H1 (cell line): ENCODE data around the gene PSD. TPM values are rescaled to one million over a fixed set of nuclear protein-coding genes. Genes with fewer than 3 reads are reported as not detected.

ENCODE experiments used
- ASH2L ChIP-seq: fragments of 200-600, 300-600 bp; sonication (generic); IDR thresholded peaks from one replicate; pipeline ENCODE4 v1.7.1; 2017; ENCODE audit warnings: low read length
- CHD2 ChIP-seq: IDR thresholded peaks from 2 replicates; pipeline ENCODE4 v1.6.1; 2012; ENCODE audit warnings: low read length, improper control_type of control experiment
- CTCF ChIP-seq, 3 experiments: IDR thresholded peaks; 1 replicate in 2 of 3; 2 replicates in 1 of 3; pipeline versions ENCODE4 v1.5.1 to v1.6.1; 2011; ENCODE audit warnings: low read length in 3 of 3, mild to moderate bottlenecking in 3 of 3, inconsistent platforms in 2 of 3, low read depth in 1 of 3, moderate library complexity in 1 of 3; ENCODE audit not compliant: insufficient read depth in 1 of 3; ENCODE audit errors: control extremely low read depth in 1 of 3
- E2F6 ChIP-seq: IDR thresholded peaks from 2 replicates; pipeline ENCODE4 v1.6.1; 2012; ENCODE audit warnings: inconsistent platforms
- EGR1 ChIP-seq: IDR thresholded peaks from 2 replicates; pipeline ENCODE4 v1.6.1; 2011; ENCODE audit warnings: low read depth, low read length, borderline replicate concordance
- EP300 ChIP-seq, 2 experiments: IDR thresholded peaks; 1 replicate in 1 of 2; 2 replicates in 1 of 2; pipeline ENCODE4 v1.6.1; 2011 to 2012; ENCODE audit warnings: low read depth in 2 of 2, low read length in 2 of 2, mild to moderate bottlenecking in 2 of 2, borderline replicate concordance in 1 of 2, inconsistent platforms in 1 of 2, moderate library complexity in 1 of 2
- KDM1A ChIP-seq: fragments of 200-600, 300-600 bp; sonication (generic); IDR thresholded peaks from 2 replicates; pipeline ENCODE4 v1.7.1; 2016; ENCODE audit warnings: mild to moderate bottlenecking, low read length, borderline replicate concordance
- KDM4A ChIP-seq: IDR thresholded peaks from one replicate; pipeline ENCODE4 v1.7.1; 2012; ENCODE audit warnings: low read depth, mild to moderate bottlenecking, moderate library complexity, low read length, inconsistent platforms; ENCODE audit not compliant: severe bottlenecking
- PHF8 ChIP-seq: fragments of 200-600 bp; sonication (generic); conservative IDR thresholded peaks from 2 replicates; pipeline ENCODE4 v1.7.1; 2012; ENCODE audit warnings: low read depth, mild to moderate bottlenecking, inconsistent platforms, low read length, moderate library complexity
- RBBP5 ChIP-seq: IDR thresholded peaks from 2 replicates; pipeline ENCODE4 v1.7.1; 2012; ENCODE audit warnings: low read depth, mild to moderate bottlenecking, inconsistent platforms, low read length, moderate library complexity, borderline replicate concordance
- RFX5 ChIP-seq: IDR thresholded peaks from 2 replicates; pipeline ENCODE4 v1.6.1; 2011; ENCODE audit warnings: low read depth, low read length, improper control_type of control experiment, borderline replicate concordance
- RNF2 ChIP-seq: fragments of 200-900, 300-1000 bp; sonication (generic); IDR thresholded peaks from 2 replicates; pipeline ENCODE4 v1.7.1; 2016; ENCODE audit warnings: borderline replicate concordance, low read depth, mild to moderate bottlenecking, antibody characterized with exemption, low read length; ENCODE audit not compliant: poor library complexity, severe bottlenecking; ENCODE audit errors: missing control alignments
- RXRA ChIP-seq: IDR thresholded peaks from 2 replicates; pipeline ENCODE4 v1.6.1; 2011; ENCODE audit warnings: low read depth, mild to moderate bottlenecking, low read length, moderate library complexity; ENCODE audit not compliant: insufficient read depth
- SIN3A ChIP-seq, 2 experiments: IDR thresholded peaks in 1 of 2; conservative IDR thresholded peaks in 1 of 2; 2 replicates each; pipeline ENCODE4 v1.6.1; 2011 to 2012; ENCODE audit warnings: low read length in 2 of 2, improper control_type of control experiment in 1 of 2, low read depth in 1 of 2, mild to moderate bottlenecking in 1 of 2
- SP1 ChIP-seq: IDR thresholded peaks from 2 replicates; pipeline ENCODE4 v1.6.1; 2011; ENCODE audit warnings: low read depth, low read length
- SUZ12 ChIP-seq: fragments of 200-600 bp; sonication (generic); IDR thresholded peaks from 2 replicates; pipeline ENCODE4 v1.6.1; 2012; ENCODE audit warnings: mild to moderate bottlenecking, inconsistent platforms, low read length, moderate library complexity, mixed read lengths
- USF2 ChIP-seq: IDR thresholded peaks from 2 replicates; pipeline ENCODE4 v1.6.1; 2011; ENCODE audit warnings: low read length, improper control_type of control experiment
- YY1 ChIP-seq: IDR thresholded peaks from 2 replicates; pipeline ENCODE4 v1.6.1; 2011; ENCODE audit warnings: low read depth, mild to moderate bottlenecking, low read length
- polyA plus RNA-seq, 7 experiments: library from polyadenylated mRNA; depleted of rRNA in 3 of 7; stranded (reverse) in 5 of 7; unstranded in 2 of 7; fragments of >200 nt in 5 of 7; fragments of 200-250 nt in 2 of 7; gene quantifications; 1 replicate in 5 of 7; 2 replicates in 1 of 7; 4 replicates in 1 of 7; pipeline versions ENCODE4 v1.2.1 to v1.2.3, GENCODE V29; 2011 to 2013; ENCODE audit warnings: missing spikeins in 2 of 7, mixed read lengths in 2 of 7
- total RNA-seq: library from RNA; stranded (reverse); fragmentation: NEBNext Ultra II Directional; extraction: Animal tissue kit (Norgen Biotek cat#: 25700); gene quantifications from 2 replicates; pipeline ENCODE4 v1.2.1, GENCODE V29; 2021

Gene PSD
- total and polyA plus RNA-seq, 2 of the 8 experiments (the other 6 are each of a cell fraction or from before 2014, with no cell fraction given), result 5.4 to 6.0 TPM

- TF ChIP-seq CTCF (IDR thresholded peaks at IDR 0.05; ENCODE audit: control extremely low read depth in 1 of 3, insufficient read depth in 1 of 3, low read depth in 1 of 3, low read length in 3 of 3) (peak in 1 of 3 experiments; percentile 96; a peak in 2 of 4 replicates), YY1 (peak; percentile 68), RXRA (no peak), RFX5 (no peak), SP1 (0 out of 2 replicates have a peak, but pooled peaks have one; percentile 13), E2F6 (peak; percentile 49), EP300 (IDR thresholded peaks at IDR 0.05; ENCODE audit: borderline replicate concordance in 1 of 2, low read depth in 2 of 2, low read length in 2 of 2) (peak in 1 of 2 experiments; percentile 89; a peak in 1 of 3 replicates), SUZ12 (no peak; the same call in 1 of the 2 replicates), CHD2 (peak; percentile 6; the same call in 1 of the 2 replicates), EGR1 (peak; percentile 97), PHF8 (peak; percentile 74), KDM1A (peak; percentile 71; the same call in 1 of the 2 replicates), KDM4A (peak; percentile 66), SIN3A (conservative IDR thresholded peaks at IDR 0.05 in 1 of 2, IDR thresholded peaks at IDR 0.05 in 1 of 2; ENCODE audit: low read depth in 1 of 2, low read length in 2 of 2) (peak; percentile 30 to 85; a peak in 2 of 4 replicates), ASH2L (peak; percentile 76), RNF2 (no peak), RBBP5 (peak; percentile 9; the same call in 1 of the 2 replicates), USF2 (no peak)
These were observed 24.3 kb downstream of the PSD start (continued) for GRCh38 chr10:102394079-102394800.
